GM12878 (cell line): ENCODE results near the gene CCT6A. TPM values are rescaled to one million over a fixed set of nuclear protein-coding genes. Genes with fewer than 3 reads are reported as not detected.
A peak's percentile ranks its signal among the peaks of the same experiment; 100 is the strongest.
"Not testable (repeated sequence)": the region's sequence is repeated elsewhere in the genome, so short reads cannot be mapped to it uniquely, and the experiment has no call there.

ENCODE experiments used
- ATAC-seq: fragments of 200-7000 bp; cut with Tn5 transposase; 3 replicates; pipeline ENCODE4 v1.9.1; 2020; ENCODE audit warnings: mild to moderate bottlenecking, moderate library complexity
- BruUV-seq: library from RNA; stranded (reverse); fragments of 400-500 nt; replicated peaks from 2 replicates; lab custom pipeline; 2021; lab: Mats Ljungman, UMichigan
- CTCF ChIA-PET: fragments of 300-600 bp; sonication (Branson Sonifier 250); formaldehyde crosslinking; extraction: SDS; loops from one replicate; lab custom pipeline; 2021; ENCODE audit warnings: inconsistent platforms; lab: Yijun Ruan, JAX
- POLR2A ChIA-PET: fragments of 350-600 bp; formaldehyde crosslinking; extraction: SDS; loops from one replicate; lab custom pipeline; 2021; ENCODE audit warnings: inconsistent platforms; lab: Charles Lee
- RAD21 ChIA-PET: fragments of 300-600 bp; sonication (Branson Sonifier 250); formaldehyde crosslinking; loops from one replicate; lab custom pipeline; 2023; ENCODE audit warnings: antibody characterized with exemption; ENCODE audit not compliant: unreplicated experiment; lab: Charles Lee
- SMC1A ChIA-PET: fragments of 300-600 bp; sonication (Branson Sonifier 250); formaldehyde crosslinking; loops from one replicate; lab custom pipeline; 2023; ENCODE audit not compliant: unreplicated experiment, uncharacterized antibody; lab: Charles Lee
- DNase-seq: peaks from one replicate; pipeline ENCODE4 v3.0.0-alpha.2; 2011; ENCODE audit warnings: low read depth, low spot score
- FAIRE-seq: peaks from 3 replicates; lab custom pipeline; 2011; peaks lifted over from hg19 to GRCh38; lab: Jason Lieb, UNC
- H2AFZ ChIP-seq: 2 replicates; pipeline ENCODE4 v1.6.0; 2011; ENCODE audit warnings: low read depth, low read length, control low read depth; ENCODE audit not compliant: control insufficient read depth
- H3K27ac ChIP-seq: 2 replicates; pipeline ENCODE4 v1.5.1; 2011; ENCODE audit warnings: control low read depth; ENCODE audit not compliant: control insufficient read depth, insufficient read depth
- H3K27me3 ChIP-seq, 2 experiments: replicated peaks in 1 of 2; 2 replicates each; pipeline versions ENCODE4 v1.6.0 to v1.6.1; 2011; ENCODE audit warnings: low read length in 1 of 2; ENCODE audit not compliant: control insufficient read depth in 2 of 2, insufficient read depth in 2 of 2
- H3K36me3 ChIP-seq, 2 experiments: 2 replicates each; pipeline ENCODE4 v1.5.1; 2011; ENCODE audit warnings: low read length in 1 of 2; ENCODE audit not compliant: control insufficient read depth in 2 of 2, insufficient read depth in 2 of 2
- H3K4me1 ChIP-seq: 2 replicates; pipeline ENCODE4 v1.6.1; 2011; ENCODE audit warnings: mild to moderate bottlenecking, low read length, moderate library complexity, mixed read lengths; ENCODE audit not compliant: control insufficient read depth, insufficient read depth
- H3K4me2 ChIP-seq: 2 replicates; pipeline ENCODE4 v1.6.0; 2011; ENCODE audit warnings: control low read depth; ENCODE audit not compliant: control insufficient read depth, insufficient read depth
- H3K4me3 ChIP-seq: fragments of 200-600 bp; sonication (generic); 2 replicates; pipeline ENCODE4 v1.5.1; 2016
- H3K79me2 ChIP-seq: 2 replicates; pipeline ENCODE4 v1.6.0; 2011; ENCODE audit warnings: low read length; ENCODE audit not compliant: control insufficient read depth, insufficient read depth
- H3K9ac ChIP-seq: 2 replicates; pipeline ENCODE4 v1.8.0; 2011; ENCODE audit warnings: low read length, control low read depth, mixed read lengths; ENCODE audit not compliant: control insufficient read depth, insufficient read depth
- H3K9me3 ChIP-seq: replicated peaks from 3 replicates; pipeline ENCODE4 v1.5.1; 2011; ENCODE audit warnings: mild to moderate bottlenecking, low read length; ENCODE audit not compliant: control insufficient read depth, insufficient read depth
- H4K20me1 ChIP-seq: 2 replicates; pipeline ENCODE4 v1.6.0; 2011; ENCODE audit not compliant: control insufficient read depth, insufficient read depth
- ATF2 ChIP-seq: IDR thresholded peaks from 2 replicates; pipeline ENCODE4 v1.6.1; 2012; ENCODE audit warnings: low read length, inconsistent platforms
- ATF7 ChIP-seq: fragments of 450-650 bp; IDR thresholded peaks from 2 replicates; pipeline ENCODE4 v1.6.1; 2016; ENCODE audit warnings: low read depth, mild to moderate bottlenecking
- CHD2 ChIP-seq: IDR thresholded peaks from 2 replicates; pipeline ENCODE4 v1.6.1; 2011; ENCODE audit warnings: low read depth, low read length, improper control_type of control experiment, borderline replicate concordance
- CREB1 ChIP-seq: IDR thresholded peaks from 2 replicates; pipeline ENCODE4 v1.6.1; 2012; ENCODE audit warnings: low read depth, mild to moderate bottlenecking, inconsistent platforms
- ZNF622 ChIP-seq: fragments of 450-650 bp; IDR thresholded peaks from 2 replicates; pipeline ENCODE4 v1.6.1; 2017; ENCODE audit warnings: mild to moderate bottlenecking, inconsistent platforms
- WGBS: methylation state at CpG from one replicate; pipeline ENCODE4 v1.1.6; 2016; ENCODE audit warnings: low lambda C conversion rate; ENCODE audit not compliant: insufficient replicate concordance, insufficient coverage; ENCODE audit errors: missing lambda C conversion rate; 5-methylcytosine and 5-hydroxymethylcytosine counted together
- in situ Hi-C: fragments of 300-500 bp; cut with MboI; formaldehyde crosslinking; loops from 9 replicates; pipeline ENCODE4 v1.14.3; 2018; ENCODE audit warnings: mixed read lengths
- intact Hi-C: fragments of 100-400 bp; cut with micrococcal nuclease; formaldehyde crosslinking; loops from one replicate; pipeline ENCODE4 v1.14.2; 2022; ENCODE audit not compliant: unreplicated experiment
- polyA plus RNA-seq, 11 experiments: library from polyadenylated mRNA; depleted of rRNA in 4 of 11; unstranded in 6 of 11; stranded (reverse) in 5 of 11; fragments of >200 nt; fragmentation: Nextera tagmentation in 4 of 11; fragmentation: Illumina TruSeq in 1 of 11; extraction: Ambion mirVana in 4 of 11; extraction: Trizol in 1 of 11; gene quantifications; 1 replicate in 1 of 11; 2 replicates in 10 of 11; pipeline versions ENCODE4 v1.2.1 to v1.2.3, GENCODE V29; 2011 to 2016; ENCODE audit warnings: inconsistent platforms in 2 of 11, missing spikeins in 2 of 11, low read depth in 1 of 11
- total RNA-seq, 4 experiments: library from RNA; depleted of rRNA in 3 of 4; stranded (reverse); fragments of >200 nt in 3 of 4; fragmentation: Illumina TruSeq in 1 of 4; extraction: Trizol in 1 of 4; gene quantifications; 2 replicates each; pipeline versions ENCODE4 v1.2.1 to v1.2.3, GENCODE V29; 2013 to 2021

CCT6A gene
- total and polyA plus RNA-seq, 10 of the 15 experiments (the other 5 are each of a cell fraction or from before 2014, with no cell fraction given), result 191 to 480 (median 296) TPM

DNA sequence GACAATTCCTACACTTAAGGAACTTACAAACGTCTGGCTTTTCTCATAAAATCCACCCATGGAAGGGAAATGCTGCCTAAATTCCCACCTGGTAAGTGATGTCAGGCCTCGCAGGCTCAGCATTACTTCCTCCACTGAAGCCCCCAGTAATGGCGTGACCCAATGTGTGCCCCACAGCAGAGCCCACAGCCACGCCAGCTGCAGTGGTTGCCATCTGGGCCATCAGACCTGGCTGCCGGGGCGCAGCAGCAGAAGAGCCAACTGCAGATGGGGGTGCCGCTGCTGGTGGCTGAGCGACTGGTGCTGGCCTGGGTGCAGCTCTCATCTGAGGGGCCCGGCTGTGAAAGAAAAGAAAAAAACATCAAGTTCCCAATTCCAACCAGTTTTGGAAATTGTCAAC, 52.6 kb downstream of the CCT6A start:
- 81% methylated on average over 9 of the region's 9 CpGs for WGBS
- BruUV-seq, RAD21 ChIA-PET, H3K27ac ChIP-seq, ATAC-seq, H4K20me1 ChIP-seq, FAIRE-seq, SMC1A ChIA-PET, H3K9me3 ChIP-seq, H3K4me1 ChIP-seq, H2AFZ ChIP-seq, DNase-seq, H3K27me3 ChIP-seq, H3K9ac ChIP-seq: not testable (repeated sequence)
- peak overlapping the region; percentile 87; the same call in 1 of the 2 replicates for H3K4me3 ChIP-seq
- peaks cover 3 to 27% of the 10 kb centered on the region in 2 experiments for H3K36me3 ChIP-seq
- POLR2A ChIA-PET, result interaction anchor here (0.7 kb wide), 1 partner anchor 293 kb away, joined by 3 read pairs; no protein-coding TSS in a partner anchor
- CTCF ChIA-PET, result interaction anchor here (0.7 to 1.4 kb wide), 2 partner anchors 31 to 1627 kb away, joined by 3 read pairs; no protein-coding TSS in a partner anchor
- peak overlapping the region; percentile 44; the same call in 1 of the 2 replicates for H3K4me2 ChIP-seq
- in situ Hi-C loops (loop anchor here (10.0 kb wide), 1 partner anchor 1349 kb away; the partner anchor contains the start of gene SEC61G), intact Hi-C loops (loop anchor here (10.0 kb wide), 1 partner anchor 219 kb away; the partner anchor contains the start of gene ZNF713)
- peaks cover 24% of the 10 kb centered on the region for H3K79me2 ChIP-seq

DNA sequence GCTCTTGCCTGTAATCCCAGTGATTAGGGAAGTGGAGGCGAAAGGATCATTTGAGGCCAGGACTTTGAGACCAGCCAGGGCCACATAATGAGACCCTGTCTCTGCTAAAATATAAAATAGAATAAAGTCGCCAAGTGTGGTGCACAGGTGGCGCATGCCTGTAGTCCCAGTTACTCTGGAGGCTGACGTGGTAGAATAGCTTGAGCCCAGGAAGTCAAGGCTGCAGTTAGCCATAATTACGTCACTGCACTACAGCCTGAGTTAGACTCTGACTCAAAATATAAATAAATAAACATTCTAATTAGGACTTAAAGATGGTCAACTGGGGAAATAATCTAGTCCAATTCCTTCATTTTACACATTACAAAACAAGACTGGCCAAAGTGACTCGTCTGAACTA, 53.9 kb downstream of the CCT6A start:
- Histone ChIP-seq H3K4me3 (peak overlapping the region; percentile 87), H3K4me1 (no peaks in the 10 kb centered on the region)
- DNase-seq, result no peak
- RAD21 ChIA-PET, result no interaction called here
- 3% methylated on average over 6 of the region's 6 CpGs for WGBS
- TF ChIP-seq CHD2, result no peak
- TF ChIP-seq ATF2, result peak; percentile 37; the same call in 1 of the 2 replicates
- peak; percentile 77; the same call in 1 of the 2 replicates for TF ChIP-seq CREB1
- TF ChIP-seq ATF7, result peak; percentile 85
- no peak for TF ChIP-seq ZNF622
- TF ChIP-seq, all 136 proteins: peak for 3
- Histone ChIP-seq H3K9ac (peak overlapping the region; percentile 99), H3K79me2 (peaks cover 24% of the 10 kb centered on the region), H3K27ac (peak overlapping the region; percentile 94), H2AFZ (no peak overlapping the region), H3K9me3 (peaks cover 2% of the 10 kb centered on the region; the same call in 2 of the 3 replicates), H3K36me3 (peaks cover 0 to 23% of the 10 kb centered on the region in 2 experiments), H3K27me3 (no peaks in the 10 kb centered on the region), H4K20me1 (no peaks in the 10 kb centered on the region), H3K4me2 (peak overlapping the region; percentile 76)
- SMC1A ChIA-PET, result interaction anchor here (1.4 kb wide), 1 partner anchor 54 kb away, joined by 3 read pairs; the partner anchor contains the start of genes CCT6A and PSPH
- intact Hi-C loops (loop anchor here (10.0 kb wide), 1 partner anchor 221 kb away; the partner anchor contains the start of gene ZNF713), in situ Hi-C loops (loop anchor here (10.0 kb wide), 1 partner anchor 1351 kb away; the partner anchor contains the start of gene SEC61G)
- ATAC-seq, result peak; percentile 68
- no peak for FAIRE-seq
- BruUV-seq, result TSS peak; percentile 73
- POLR2A ChIA-PET, result interaction anchor here (0.9 to 1.6 kb wide), 7 partner anchors 40 to 740 kb away, joined by 3 to 13 read pairs (median 4); partner anchors contain the start of genes CCT6A, PSPH and SUMF2
- CTCF ChIA-PET, result interaction anchor here (1.4 kb wide), 1 partner anchor 30 kb away, joined by 7 read pairs; no protein-coding TSS in a partner anchor
